HCT116 (cell line): ENCODE measurements around the gene SCARB1. TPM values are rescaled to one million over a fixed set of nuclear protein-coding genes. Genes with fewer than 3 reads are reported as not detected.

Experiments used
- ATAC-seq: fragments of 200-7000 bp; cut with Tn5 transposase; 2 replicates; pipeline ENCODE4 v1.9.1; 2020; ENCODE audit warnings: mild to moderate bottlenecking, moderate library complexity
- BruUV-seq: library from RNA; stranded (reverse); fragments of 400-500 nt; replicated peaks from 2 replicates; lab custom pipeline; 2021; lab: Mats Ljungman, UMichigan
- CTCF ChIA-PET: fragments of 300-600 bp; sonication (Branson Sonifier 250); formaldehyde crosslinking; loops from one replicate; lab custom pipeline; 2021; ENCODE audit warnings: antibody characterized with exemption; lab: Charles Lee
- POLR2A ChIA-PET: fragments of 300-600, 350-600 bp; sonication (Branson Sonifier 250); formaldehyde crosslinking; loops from one replicate; lab custom pipeline; 2021; ENCODE audit warnings: antibody characterized with exemption; lab: Charles Lee
- RAD21 ChIA-PET, 2 experiments: fragments of 300-600 bp; sonication (Branson Sonifier 250); formaldehyde crosslinking; loops; one replicate each; lab custom pipeline; 2023; ENCODE audit warnings: low total read pairs in 2 of 2; ENCODE audit not compliant: uncharacterized antibody in 2 of 2, unreplicated experiment in 2 of 2, low non-redundant PET in 1 of 2; lab: Charles Lee
- DNase-seq: peaks from one replicate; pipeline ENCODE4 v3.0.0-alpha.2; 2010; ENCODE audit warnings: low read depth, low spot score
- H2AFZ ChIP-seq: fragments of 200-600 bp; shearing (Covaris generic), sonication (generic); 2 replicates; pipeline ENCODE4 v1.6.1; 2017; ENCODE audit warnings: low read depth, mixed run types, mixed read lengths, antibody characterized with exemption, low read length; ENCODE audit not compliant: poor library complexity, severe bottlenecking
- H3K27ac ChIP-seq: 2 replicates; pipeline ENCODE4 v1.5.1; 2012; ENCODE audit warnings: low read depth, low read length
- H3K27me3 ChIP-seq: fragments of 200-600 bp; sonication (generic); 2 replicates; pipeline ENCODE4 v1.6.1; 2016; ENCODE audit warnings: mixed run types, low read length, mixed read lengths; ENCODE audit not compliant: insufficient read depth
- H3K36me3 ChIP-seq, 2 experiments: fragments of 200-500 bp in 1 of 2; fragments of 200-600 bp in 1 of 2; sonication (Bioruptor generic) in 1 of 2; sonication (generic) in 1 of 2; 2 replicates each; pipeline versions ENCODE4 v1.5.1 to v1.6.1; 2014 to 2016; ENCODE audit warnings: low read length in 2 of 2, inconsistent platforms in 1 of 2, mixed read lengths in 1 of 2, mixed run types in 1 of 2; ENCODE audit not compliant: insufficient read depth in 2 of 2, control insufficient read depth in 1 of 2
- H3K4me1 ChIP-seq, 2 experiments: fragments of 200-600 bp in 1 of 2; sonication (generic) in 1 of 2; 2 replicates each; pipeline versions ENCODE4 v1.5.1 to v1.6.1; 2012 to 2017; ENCODE audit warnings: low read length in 2 of 2, inconsistent platforms in 1 of 2, mild to moderate bottlenecking in 1 of 2, mixed read lengths in 1 of 2, mixed run types in 1 of 2, moderate library complexity in 1 of 2; ENCODE audit not compliant: insufficient read depth in 2 of 2, control insufficient read depth in 1 of 2
- H3K4me2 ChIP-seq: fragments of 200-600 bp; sonication (generic); 2 replicates; pipeline ENCODE4 v1.6.1; 2017; ENCODE audit warnings: mixed run types, low read length, mixed read lengths
- H3K4me3 ChIP-seq, 2 experiments: fragments of 200-600 bp in 1 of 2; sonication (generic) in 1 of 2; replicated peaks in 1 of 2; 2 replicates each; pipeline ENCODE4 v1.5.1; 2011 to 2016; ENCODE audit warnings: low read length in 2 of 2, control low read depth in 1 of 2, low read depth in 1 of 2, mild to moderate bottlenecking in 1 of 2, mixed read lengths in 1 of 2, mixed run types in 1 of 2
- H3K79me2 ChIP-seq: fragments of 200-600 bp; sonication (generic); 2 replicates; pipeline ENCODE4 v1.6.1; 2017; ENCODE audit warnings: mild to moderate bottlenecking, mixed run types, low read length, moderate library complexity, mixed read lengths; ENCODE audit not compliant: insufficient read depth
- H3K9ac ChIP-seq: fragments of 200-600 bp; sonication (generic); 2 replicates; pipeline ENCODE4 v1.6.1; 2016; ENCODE audit warnings: low read length, mixed read lengths
- H3K9me2 ChIP-seq: fragments of 200-600 bp; sonication (generic), shearing (Covaris generic); 2 replicates; pipeline ENCODE4 v1.6.1; 2017; ENCODE audit warnings: mixed run types, mild to moderate bottlenecking, moderate library complexity; ENCODE audit not compliant: insufficient read depth
- H3K9me3 ChIP-seq, 2 experiments: fragments of 200-500 bp in 1 of 2; fragments of 200-600 bp in 1 of 2; sonication (Bioruptor generic) in 1 of 2; sonication (generic) in 1 of 2; 2 replicates each; pipeline ENCODE4 v1.6.1; 2014 to 2017; ENCODE audit warnings: low read length in 2 of 2, mixed read lengths in 2 of 2, inconsistent platforms in 1 of 2, low read depth in 1 of 2, mild to moderate bottlenecking in 1 of 2, mixed run types in 1 of 2, moderate library complexity in 1 of 2; ENCODE audit not compliant: control insufficient read depth in 1 of 2, insufficient read depth in 1 of 2
- H4K20me1 ChIP-seq: fragments of 200-600 bp; sonication (generic), shearing (Covaris generic); 2 replicates; pipeline ENCODE4 v1.6.1; 2017; ENCODE audit warnings: mixed run types, mild to moderate bottlenecking, moderate library complexity; ENCODE audit not compliant: insufficient read depth
- CEBPB ChIP-seq: IDR thresholded peaks from 2 replicates; pipeline ENCODE4 v1.6.1; 2012; ENCODE audit warnings: low read depth
- EGR1 ChIP-seq: IDR thresholded peaks from 2 replicates; pipeline ENCODE4 v1.6.1; 2012; ENCODE audit warnings: low read depth
- ELF1 ChIP-seq: IDR thresholded peaks from 2 replicates; pipeline ENCODE4 v1.6.1; 2012; ENCODE audit warnings: low read depth, borderline replicate concordance
- EZH2phosphoT487 ChIP-seq: fragments of 200-600 bp; IDR thresholded peaks from 2 replicates; pipeline ENCODE4 v1.6.1; 2018; ENCODE audit warnings: antibody characterized with exemption, borderline replicate concordance
- FOSL1 ChIP-seq: IDR thresholded peaks from 2 replicates; pipeline ENCODE4 v1.6.1; 2012; ENCODE audit warnings: low read depth
- POLR2AphosphoS5 ChIP-seq: IDR thresholded peaks from 2 replicates; pipeline ENCODE4 v1.6.1; 2011; ENCODE audit warnings: mild to moderate bottlenecking, low read depth, low read length, moderate library complexity
- SIN3A ChIP-seq: IDR thresholded peaks from 2 replicates; pipeline ENCODE4 v1.6.1; 2012; ENCODE audit warnings: low read depth
- ZFX ChIP-seq: fragments of 450-650 bp; IDR thresholded peaks from 2 replicates; pipeline ENCODE4 v1.6.1; 2017
- ZNF274 ChIP-seq: fragments of 200-500 bp; sonication (Bioruptor generic); IDR thresholded peaks from 2 replicates; pipeline ENCODE4 v1.6.1; 2014; ENCODE audit warnings: mild to moderate bottlenecking, low read depth, low read length, inconsistent platforms
- intact Hi-C: fragments of 100-400 bp; cut with micrococcal nuclease; formaldehyde crosslinking; loops from 2 replicates; pipeline ENCODE4 v1.10.0; 2022
- total RNA-seq: library from RNA; stranded (reverse); gene quantifications from one replicate; pipeline ENCODE4 v1.2.1, GENCODE V29; 2021; ENCODE audit not compliant: unreplicated experiment

Gene SCARB1
- total RNA-seq, 1 experiment from 2014 or later = 95.5 TPM

DNA sequence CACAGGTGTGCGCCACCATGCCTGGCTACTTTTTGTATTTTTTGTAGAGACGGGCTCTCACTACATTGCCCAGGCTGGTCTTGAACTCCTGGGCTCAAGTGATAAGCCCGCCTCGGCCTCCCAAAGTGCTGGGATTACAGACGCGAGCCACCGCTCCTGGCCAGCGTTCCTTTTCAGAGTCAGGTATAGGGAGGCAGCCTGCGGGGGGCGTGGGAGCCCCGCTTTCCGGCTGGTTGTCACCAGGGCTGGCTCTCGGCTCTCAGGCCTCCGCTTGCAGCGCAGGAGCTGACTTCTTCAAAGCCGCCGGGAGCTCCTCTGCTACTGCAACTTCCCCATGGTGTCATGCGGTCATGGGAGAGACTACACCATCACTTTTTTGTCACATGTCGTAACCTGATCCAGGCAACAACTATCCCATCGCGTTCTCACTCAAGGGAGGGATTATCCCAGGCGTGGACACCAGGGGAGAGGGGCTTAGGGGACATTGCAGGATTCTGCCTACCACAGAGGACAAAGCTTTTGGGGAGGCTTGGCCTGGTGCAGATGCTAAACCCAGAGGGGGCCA, 129.4 kb downstream of the SCARB1 start:
- Histone ChIP-seq H3K4me2 (no peak overlapping the region), H3K9me3 (no peaks in the 10 kb centered on the region), H3K4me3 (no peak overlapping the region), H3K36me3 (no peaks in the 10 kb centered on the region), H2AFZ (no peak overlapping the region), H4K20me1 (no peaks in the 10 kb centered on the region), H3K27ac (no peak overlapping the region; the same call in 1 of the 2 replicates), H3K9ac (no peak overlapping the region), H3K79me2 (no peaks in the 10 kb centered on the region), H3K27me3 (no peaks in the 10 kb centered on the region), H3K4me1 (peaks cover 41 to 50% of the 10 kb centered on the region in 2 experiments; a peak in 3 of 4 replicates), H3K9me2 (no peaks in the 10 kb centered on the region)
- DNase-seq = no peak
- 0 out of 2 replicates have a peak, but pooled peaks have one; percentile 15 for ATAC-seq
- RAD21 ChIA-PET = no interaction called here
- no peak for TF ChIP-seq CEBPB
- no peak for TF ChIP-seq ZNF274
- no peak for TF ChIP-seq EZH2phosphoT487
- no peak for TF ChIP-seq SIN3A
- no peak for TF ChIP-seq EGR1
- no peak for TF ChIP-seq ZFX
- BruUV-seq = no TSS peak
- POLR2A ChIA-PET = no interaction called here
- intact Hi-C loops = no loop called here
- CTCF ChIA-PET = no interaction called here

DNA sequence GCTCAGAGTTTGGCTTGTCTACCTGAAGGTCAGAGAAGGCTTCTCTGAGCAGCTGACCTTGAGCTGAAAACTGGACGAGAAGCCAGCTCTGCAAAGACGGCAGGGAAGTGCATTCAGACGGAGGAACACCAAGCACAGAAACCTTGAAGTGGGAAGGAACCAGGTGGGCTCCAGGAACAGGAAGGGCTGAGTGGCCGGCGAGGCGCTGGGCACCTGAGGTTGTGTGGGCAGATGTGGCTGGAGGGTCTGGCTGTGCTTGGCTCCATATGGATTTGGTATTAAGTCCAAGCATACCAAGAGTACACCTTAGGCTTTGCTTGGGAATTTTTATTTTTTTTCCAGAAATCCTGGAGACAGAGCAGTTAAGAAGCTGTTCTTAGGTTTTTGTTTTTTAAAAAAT, 130.6 kb downstream of the SCARB1 start:
- H3K4me3 ChIP-seq = no peak overlapping the region
- no peaks in the 10 kb centered on the region for H4K20me1 ChIP-seq
- no peak overlapping the region for H2AFZ ChIP-seq
- no peaks in the 10 kb centered on the region for H3K9me2 ChIP-seq
- no peaks in the 10 kb centered on the region for H3K27me3 ChIP-seq
- intact Hi-C loops = no loop called here
- peaks cover 37 to 46% of the 10 kb centered on the region in 2 experiments for H3K4me1 ChIP-seq
- no peak overlapping the region for H3K27ac ChIP-seq
- H3K9ac ChIP-seq = no peak overlapping the region
- no peaks in the 10 kb centered on the region for H3K36me3 ChIP-seq
- BruUV-seq = no TSS peak
- RAD21 ChIA-PET = no interaction called here
- H3K9me3 ChIP-seq = no peaks in the 10 kb centered on the region
- CTCF ChIA-PET = no interaction called here
- POLR2A ChIA-PET = no interaction called here
- no peak overlapping the region for H3K4me2 ChIP-seq
- H3K79me2 ChIP-seq = no peaks in the 10 kb centered on the region
- ATAC-seq (no peak), DNase-seq (no peak)
- TF ChIP-seq POLR2AphosphoS5 = no peak
- no peak for TF ChIP-seq ELF1
- TF ChIP-seq FOSL1 = no peak
- TF ChIP-seq CEBPB = no peak
